Measurements from ENCODE around the gene TMEM63A. TPM values are rescaled to one million over a fixed set of nuclear protein-coding genes. Genes with fewer than 3 reads are reported as not detected.

The TMEM63A gene
- polyA plus RNA-seq, 1 experiment = 41.8 TPM

DNA sequence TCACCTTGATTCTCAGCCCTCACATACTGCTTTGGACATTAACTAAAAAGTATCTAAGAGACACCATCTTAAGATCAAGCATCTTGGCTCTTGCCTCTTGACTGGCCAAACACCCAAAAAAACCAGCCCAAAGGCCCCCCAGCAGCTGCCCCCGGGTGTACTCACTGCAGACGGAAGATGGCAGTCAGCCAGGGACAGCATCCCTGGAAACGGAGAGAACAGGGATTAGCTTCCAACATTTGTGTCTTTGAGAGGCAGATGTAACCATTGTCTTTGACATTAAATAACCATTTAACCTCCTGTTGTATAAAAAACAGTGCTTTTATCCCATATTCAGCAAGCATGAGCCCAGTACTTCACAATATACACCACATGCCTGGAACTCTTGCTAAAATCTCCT is 11.3 kb downstream of the TMEM63A start:
- ChIA-PET CTCF (interaction anchor here (0.5 to 2.1 kb wide), 3 partner anchors 9 to 396 kb away, joined by 5 to 8 read pairs (median 6); no protein-coding TSS in a partner anchor), POLR2A (no interaction called here)
- TF ChIP-seq, protein P1, sequence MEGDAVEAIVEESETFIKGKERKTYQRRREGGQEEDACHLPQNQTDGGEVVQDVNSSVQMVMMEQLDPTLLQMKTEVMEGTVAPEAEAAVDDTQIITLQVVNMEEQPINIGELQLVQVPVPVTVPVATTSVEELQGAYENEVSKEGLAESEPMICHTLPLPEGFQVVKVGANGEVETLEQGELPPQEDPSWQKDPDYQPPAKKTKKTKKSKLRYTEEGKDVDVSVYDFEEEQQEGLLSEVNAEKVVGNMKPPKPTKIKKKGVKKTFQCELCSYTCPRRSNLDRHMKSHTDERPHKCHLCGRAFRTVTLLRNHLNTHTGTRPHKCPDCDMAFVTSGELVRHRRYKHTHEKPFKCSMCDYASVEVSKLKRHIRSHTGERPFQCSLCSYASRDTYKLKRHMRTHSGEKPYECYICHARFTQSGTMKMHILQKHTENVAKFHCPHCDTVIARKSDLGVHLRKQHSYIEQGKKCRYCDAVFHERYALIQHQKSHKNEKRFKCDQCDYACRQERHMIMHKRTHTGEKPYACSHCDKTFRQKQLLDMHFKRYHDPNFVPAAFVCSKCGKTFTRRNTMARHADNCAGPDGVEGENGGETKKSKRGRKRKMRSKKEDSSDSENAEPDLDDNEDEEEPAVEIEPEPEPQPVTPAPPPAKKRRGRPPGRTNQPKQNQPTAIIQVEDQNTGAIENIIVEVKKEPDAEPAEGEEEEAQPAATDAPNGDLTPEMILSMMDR (IDR thresholded peaks at IDR 0.05; ENCODE audit: insufficient read depth, low read depth, low read length) = no peak
- H3K36me3 ChIP-seq (ENCODE audit: control insufficient read depth, insufficient read depth, low read length) = peaks cover 19% of the 10 kb centered on the region
- DNase-seq (ENCODE audit: low read depth) = no peak
- H3K27me3 ChIP-seq (ENCODE audit: control insufficient read depth, insufficient read depth, low read length) = no peaks in the 10 kb centered on the region
- H3K4me3 ChIP-seq (ENCODE audit: low read depth, low read length) = no peak overlapping the region

DNA sequence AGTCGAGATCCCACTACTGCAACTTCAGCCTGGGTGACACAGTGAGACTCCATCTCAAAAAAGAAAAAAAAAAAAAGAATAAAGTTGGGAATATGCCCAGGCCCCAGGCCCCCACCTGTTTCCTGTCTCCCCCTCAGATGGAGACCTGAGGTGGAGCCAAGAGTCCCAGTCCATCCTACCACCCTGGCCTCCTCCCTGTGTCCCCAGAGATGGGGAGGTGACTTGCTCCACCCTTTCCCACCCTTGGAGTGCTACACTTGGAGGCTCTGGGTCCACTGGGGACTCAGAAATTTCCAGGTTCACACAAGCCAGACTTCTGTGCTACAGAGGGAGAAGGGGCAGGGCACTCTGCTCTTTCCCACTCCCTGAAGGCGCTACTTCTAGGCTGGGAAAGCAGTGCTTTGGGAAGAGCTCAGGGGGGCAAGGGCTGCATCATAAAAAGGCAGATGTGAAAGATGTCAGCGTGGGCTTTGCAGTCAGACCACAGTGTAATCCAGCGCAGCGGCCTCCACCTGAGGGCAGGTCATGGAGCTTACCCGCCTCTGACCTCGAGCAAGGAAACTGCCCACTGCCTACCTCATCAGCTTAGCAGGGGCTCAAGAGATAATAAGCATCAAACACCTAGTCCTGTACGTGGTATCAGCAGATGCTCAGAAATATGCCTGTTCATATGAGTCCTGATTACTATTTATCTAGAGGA is 13.4 kb downstream of the TMEM63A start:
- CTCF ChIA-PET = interaction anchor here (0.6 to 1.0 kb wide), 2 partner anchors 117 to 394 kb away, joined by 3 read pairs; no protein-coding TSS in a partner anchor
- H3K27me3 ChIP-seq (ENCODE audit: control insufficient read depth, insufficient read depth, low read length) = no peaks in the 10 kb centered on the region
- H3K36me3 ChIP-seq (ENCODE audit: control insufficient read depth, insufficient read depth, low read length) = peaks cover 18% of the 10 kb centered on the region
- no peak for DNase-seq (ENCODE audit: low read depth)
- TF ChIP-seq, protein P1 (IDR thresholded peaks at IDR 0.05; ENCODE audit: insufficient read depth, low read depth, low read length) = no peak
- H3K4me3 ChIP-seq (ENCODE audit: low read depth, low read length) = no peak overlapping the region
- POLR2A ChIA-PET = no interaction called here

DNA sequence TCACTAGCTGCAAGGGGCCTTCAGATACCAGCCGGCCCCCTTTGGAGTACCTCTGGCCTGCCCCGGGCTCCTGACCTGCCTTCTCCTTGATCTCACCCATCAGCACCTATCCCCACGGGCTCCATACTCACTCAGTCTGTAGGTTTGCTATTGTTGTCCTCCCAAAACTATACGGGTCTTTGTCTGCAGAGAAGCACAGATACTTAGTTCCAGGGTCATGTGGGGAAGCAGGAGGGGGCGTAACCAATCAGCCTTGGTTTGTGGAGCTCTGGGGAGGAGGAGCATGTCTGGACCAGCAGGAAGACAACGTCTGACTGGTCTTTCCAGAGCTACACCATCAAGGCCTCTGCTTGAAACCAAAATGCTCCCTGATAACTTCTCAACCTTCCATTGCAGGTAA is 15.2 kb downstream of the TMEM63A start:
- Histone ChIP-seq H3K27me3 (ENCODE audit: control insufficient read depth, insufficient read depth, low read length) (no peaks in the 10 kb centered on the region), H3K4me3 (ENCODE audit: low read depth, low read length) (no peak overlapping the region), H3K36me3 (ENCODE audit: control insufficient read depth, insufficient read depth, low read length) (peaks cover 20% of the 10 kb centered on the region)
- ChIA-PET CTCF (interaction anchor here (1.1 kb wide), 1 partner anchor 90 kb away, joined by 3 read pairs; the partner anchor contains the start of gene SRP9), POLR2A (no interaction called here)
- TF ChIP-seq, protein P1 (IDR thresholded peaks at IDR 0.05; ENCODE audit: insufficient read depth, low read depth, low read length) = no peak
- no peak for DNase-seq (ENCODE audit: low read depth)

DNA sequence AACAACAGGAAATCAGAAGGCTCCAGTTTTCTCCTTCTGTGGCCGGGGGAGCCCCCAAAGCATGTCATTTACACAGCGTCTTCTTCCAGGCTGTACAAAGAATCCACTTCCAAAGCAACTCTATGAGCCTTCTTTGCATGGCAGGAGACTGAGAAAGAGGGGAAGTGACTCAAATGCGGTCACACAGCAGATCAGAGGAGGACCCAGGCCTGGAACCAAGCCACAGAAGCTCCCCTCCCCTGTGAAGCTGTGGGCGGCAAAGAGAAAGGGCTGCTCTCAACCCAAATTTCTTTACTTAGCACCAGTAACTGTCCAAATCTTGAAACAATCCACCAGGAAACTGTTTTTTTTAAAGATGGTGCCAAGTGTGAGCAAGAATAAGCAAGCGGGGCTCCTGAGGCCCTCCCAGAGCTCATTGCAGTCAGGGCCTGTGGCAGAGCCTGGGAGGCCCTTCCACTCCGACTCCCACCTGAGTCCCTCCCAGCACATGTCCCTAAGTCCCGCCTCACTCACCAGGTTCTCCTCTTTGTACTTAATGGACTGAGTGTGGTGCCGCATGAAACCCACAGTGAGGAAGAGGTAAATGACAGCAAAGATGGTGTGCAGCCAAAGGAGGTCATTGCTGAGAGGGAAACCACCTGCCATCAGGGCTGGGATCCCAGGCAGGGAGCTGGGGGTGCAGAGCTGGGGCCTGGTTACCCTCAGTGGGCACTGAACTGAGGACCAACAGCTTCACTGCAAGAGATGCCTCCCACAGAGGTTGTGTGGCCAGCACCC is 15.9 kb downstream of the TMEM63A start:
- ChIA-PET CTCF (interaction anchor here (1.1 to 1.4 kb wide), 4 partner anchors 11 to 392 kb away, joined by 3 read pairs; partner anchors contain the start of genes SRP9 and TMEM63A), POLR2A (no interaction called here)
- Histone ChIP-seq H3K36me3 (ENCODE audit: control insufficient read depth, insufficient read depth, low read length) (peaks cover 27% of the 10 kb centered on the region), H3K27me3 (ENCODE audit: control insufficient read depth, insufficient read depth, low read length) (no peaks in the 10 kb centered on the region), H3K4me3 (ENCODE audit: low read depth, low read length) (no peak overlapping the region)
- TF ChIP-seq, protein P1 (IDR thresholded peaks at IDR 0.05; ENCODE audit: insufficient read depth, low read depth, low read length) = no peak
- no peak for DNase-seq (ENCODE audit: low read depth)

- TF ChIP-seq, protein P1 (IDR thresholded peaks at IDR 0.05; ENCODE audit: insufficient read depth, low read depth, low read length) = no peak
- DNase-seq (ENCODE audit: low read depth) = no peak
- Histone ChIP-seq H3K27me3 (ENCODE audit: control insufficient read depth, insufficient read depth, low read length) (no peaks in the 10 kb centered on the region), H3K36me3 (ENCODE audit: control insufficient read depth, insufficient read depth, low read length) (peaks cover 32% of the 10 kb centered on the region), H3K4me3 (ENCODE audit: low read depth, low read length) (no peak overlapping the region)
- ChIA-PET POLR2A (no interaction called here), CTCF (interaction anchor here (1.1 to 1.4 kb wide), 3 partner anchors 11 to 391 kb away, joined by 3 read pairs; partner anchors contain the start of gene TMEM63A)
Measured at GRCh38 chr1:225865514-225865913, 16.7 kb downstream of the TMEM63A start.
